ENCODE measurements around the gene LRRC17. TPM values are rescaled to one million over a fixed set of nuclear protein-coding genes. Genes with fewer than 3 reads are reported as not detected.

LRRC17 gene
- total and polyA plus RNA-seq, 9 of the 15 experiments (the other 6 are each of a cell fraction or from before 2014, with no cell fraction given) = 0.03 to 0.18 (median 0.12) TPM; not detected in 5

GRCh38 chr7:102983602-102984001 is 70.8 kb downstream of the LRRC17 start (continued):
- TF ChIP-seq PBX2 (CRISPR knock-in tag; IDR thresholded peaks at IDR 0.05; ENCODE audit: low read depth) = no peak
- no peak for TF ChIP-seq PBX2 (tag; conservative IDR thresholded peaks at IDR 0.05; ENCODE audit: low read depth)
- TF ChIP-seq XRCC4 (IDR thresholded peaks at IDR 0.05; ENCODE audit: extremely low read depth, insufficient read depth, insufficient read length) = no peak
- no peak for TF ChIP-seq PCBP2 (IDR thresholded peaks at IDR 0.05; ENCODE audit: low read depth, low read length, poor library complexity, severe bottlenecking)
- TF ChIP-seq TCFL5 (CRISPR knock-in tag; conservative IDR thresholded peaks at IDR 0.05) = no peak
- no peak for TF ChIP-seq SIRT6 (IDR thresholded peaks at IDR 0.05; ENCODE audit: low read depth, low read length)
- no peak for TF ChIP-seq TCF15 (CRISPR knock-in tag; IDR thresholded peaks at IDR 0.05)
- TF ChIP-seq, protein P1, sequence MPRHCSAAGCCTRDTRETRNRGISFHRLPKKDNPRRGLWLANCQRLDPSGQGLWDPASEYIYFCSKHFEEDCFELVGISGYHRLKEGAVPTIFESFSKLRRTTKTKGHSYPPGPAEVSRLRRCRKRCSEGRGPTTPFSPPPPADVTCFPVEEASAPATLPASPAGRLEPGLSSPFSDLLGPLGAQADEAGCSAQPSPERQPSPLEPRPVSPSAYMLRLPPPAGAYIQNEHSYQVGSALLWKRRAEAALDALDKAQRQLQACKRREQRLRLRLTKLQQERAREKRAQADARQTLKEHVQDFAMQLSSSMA (CRISPR knock-in tag; IDR thresholded peaks at IDR 0.05) = no peak
- 0 out of 2 replicates have a peak, but pooled peaks have one; percentile 41 for TF ChIP-seq MTA3 (IDR thresholded peaks at IDR 0.05; ENCODE audit: borderline replicate concordance)
- TF ChIP-seq, protein P2, sequence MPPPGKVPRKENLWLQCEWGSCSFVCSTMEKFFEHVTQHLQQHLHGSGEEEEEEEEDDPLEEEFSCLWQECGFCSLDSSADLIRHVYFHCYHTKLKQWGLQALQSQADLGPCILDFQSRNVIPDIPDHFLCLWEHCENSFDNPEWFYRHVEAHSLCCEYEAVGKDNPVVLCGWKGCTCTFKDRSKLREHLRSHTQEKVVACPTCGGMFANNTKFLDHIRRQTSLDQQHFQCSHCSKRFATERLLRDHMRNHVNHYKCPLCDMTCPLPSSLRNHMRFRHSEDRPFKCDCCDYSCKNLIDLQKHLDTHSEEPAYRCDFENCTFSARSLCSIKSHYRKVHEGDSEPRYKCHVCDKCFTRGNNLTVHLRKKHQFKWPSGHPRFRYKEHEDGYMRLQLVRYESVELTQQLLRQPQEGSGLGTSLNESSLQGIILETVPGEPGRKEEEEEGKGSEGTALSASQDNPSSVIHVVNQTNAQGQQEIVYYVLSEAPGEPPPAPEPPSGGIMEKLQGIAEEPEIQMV (tag; conservative IDR thresholded peaks at IDR 0.05; ENCODE audit: low read depth) = no peak
- peak; percentile 64 for TF ChIP-seq MGA (IDR thresholded peaks at IDR 0.05)
